ENCODE measurements around the gene VSIR. TPM values are rescaled to one million over a fixed set of nuclear protein-coding genes. Genes with fewer than 3 reads are reported as not detected.

Gene VSIR
- total RNA-seq, 1 donor from 2014 or later: 125 TPM

GRCh38 chr10:71812016-71812912, 38.9 kb upstream of the VSIR start:
- H3K36me3 Mint-ChIP-seq (ENCODE audit: low read depth): peaks cover 11% of the 10 kb centered on the region
- intact Hi-C loops (cut with micrococcal nuclease): loop anchor here (1.0 to 5.0 kb wide), 4 partner anchors 40 to 500 kb away; partner anchors contain the start of gene VSIR
- H3K27me3 Mint-ChIP-seq: no peaks in the 10 kb centered on the region
- no peaks in the 10 kb centered on the region for H3K9me3 Mint-ChIP-seq
- H3K27ac Mint-ChIP-seq: peak overlapping the region; percentile 11
- DNase-seq: peak; percentile 92
- H3K4me3 Mint-ChIP-seq: no peak overlapping the region
- peaks cover 2% of the 10 kb centered on the region for H3K4me1 Mint-ChIP-seq

GRCh38 chr10:71811351-71811750, 38.0 kb upstream of the VSIR start:
- Mint-ChIP-seq H3K27me3 (no peaks in the 10 kb centered on the region), H3K4me1 (peaks cover 2% of the 10 kb centered on the region), H3K36me3 (ENCODE audit: low read depth) (peaks cover 3% of the 10 kb centered on the region), H3K9me3 (no peaks in the 10 kb centered on the region), H3K27ac (no peak overlapping the region), H3K4me3 (no peak overlapping the region)
- intact Hi-C loops (cut with micrococcal nuclease): loop anchor here (5.0 kb wide), 3 partner anchors 39 to 499 kb away; partner anchors contain the start of gene VSIR
- DNase-seq: no peak

DNA sequence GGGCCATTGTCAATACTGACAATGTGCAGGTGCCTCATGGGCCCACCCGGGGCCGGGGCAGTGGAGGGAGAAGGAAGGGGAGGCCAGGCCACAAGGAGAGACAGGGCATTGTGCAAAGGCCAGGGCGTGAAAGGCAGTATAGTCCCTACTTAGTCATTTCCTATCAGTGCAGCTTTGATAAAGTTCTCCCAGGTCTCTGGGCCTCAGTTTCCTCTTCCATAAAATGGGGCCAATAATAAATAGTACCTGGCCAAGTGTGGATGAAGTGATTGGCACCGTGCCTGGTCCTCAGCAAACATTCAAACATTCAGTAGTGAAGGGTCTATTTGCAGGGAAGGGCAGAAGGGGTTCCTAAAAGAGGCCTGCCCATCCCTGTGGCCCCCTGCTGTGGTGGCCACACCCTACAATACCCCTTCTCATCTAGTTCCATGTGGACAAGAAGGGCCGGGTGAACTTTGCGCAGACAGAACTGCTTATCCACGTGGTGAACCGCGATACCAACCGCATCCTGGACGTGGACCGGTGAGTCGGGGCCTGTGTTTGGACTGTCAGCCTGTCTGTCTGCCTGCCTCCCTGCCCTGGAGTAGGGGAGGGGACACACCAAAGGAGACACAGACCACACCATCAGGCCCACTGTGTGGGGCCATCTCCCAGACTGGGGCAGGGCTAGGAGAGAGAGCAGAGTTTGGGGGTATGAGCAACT, 36.9 kb upstream of the VSIR start:
- Mint-ChIP-seq H3K36me3 (ENCODE audit: low read depth) (no peaks in the 10 kb centered on the region), H3K4me1 (peaks cover 5% of the 10 kb centered on the region), H3K4me3 (no peak overlapping the region), H3K27ac (no peak overlapping the region), H3K27me3 (peaks cover 2% of the 10 kb centered on the region), H3K9me3 (no peaks in the 10 kb centered on the region)
- intact Hi-C loops (cut with micrococcal nuclease): loop anchor here (5.0 kb wide), 3 partner anchors 38 to 498 kb away; partner anchors contain the start of gene VSIR
- DNase-seq: no peak

DNA sequence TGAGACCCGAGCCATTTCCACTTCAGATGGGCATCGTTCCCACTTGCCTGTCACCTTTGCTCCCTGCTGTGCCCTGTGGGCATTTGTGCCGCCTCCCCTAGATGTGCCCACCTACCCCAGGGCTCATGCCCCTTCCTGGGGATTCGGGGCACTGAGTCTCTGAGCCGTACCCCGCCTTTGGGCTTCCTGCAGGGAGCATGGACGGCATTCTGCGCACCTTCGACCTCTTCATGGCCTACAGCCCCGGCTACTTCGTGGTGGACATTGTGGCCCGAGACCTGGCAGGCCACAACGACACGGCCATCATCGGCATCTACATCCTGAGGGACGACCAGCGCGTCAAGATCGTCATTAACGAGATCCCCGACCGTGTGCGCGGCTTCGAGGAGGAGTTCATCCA, 36.3 kb upstream of the VSIR start:
- no peak for DNase-seq
- H3K27ac Mint-ChIP-seq: no peak overlapping the region
- peaks cover 5% of the 10 kb centered on the region for H3K4me1 Mint-ChIP-seq
- no peaks in the 10 kb centered on the region for H3K9me3 Mint-ChIP-seq
- intact Hi-C loops (cut with micrococcal nuclease): loop anchor here (5.0 kb wide), 3 partner anchors 37 to 497 kb away; partner anchors contain the start of gene VSIR
- H3K4me3 Mint-ChIP-seq: no peak overlapping the region
- no peaks in the 10 kb centered on the region for H3K36me3 Mint-ChIP-seq (ENCODE audit: low read depth)
- H3K27me3 Mint-ChIP-seq: peaks cover 3% of the 10 kb centered on the region

DNA sequence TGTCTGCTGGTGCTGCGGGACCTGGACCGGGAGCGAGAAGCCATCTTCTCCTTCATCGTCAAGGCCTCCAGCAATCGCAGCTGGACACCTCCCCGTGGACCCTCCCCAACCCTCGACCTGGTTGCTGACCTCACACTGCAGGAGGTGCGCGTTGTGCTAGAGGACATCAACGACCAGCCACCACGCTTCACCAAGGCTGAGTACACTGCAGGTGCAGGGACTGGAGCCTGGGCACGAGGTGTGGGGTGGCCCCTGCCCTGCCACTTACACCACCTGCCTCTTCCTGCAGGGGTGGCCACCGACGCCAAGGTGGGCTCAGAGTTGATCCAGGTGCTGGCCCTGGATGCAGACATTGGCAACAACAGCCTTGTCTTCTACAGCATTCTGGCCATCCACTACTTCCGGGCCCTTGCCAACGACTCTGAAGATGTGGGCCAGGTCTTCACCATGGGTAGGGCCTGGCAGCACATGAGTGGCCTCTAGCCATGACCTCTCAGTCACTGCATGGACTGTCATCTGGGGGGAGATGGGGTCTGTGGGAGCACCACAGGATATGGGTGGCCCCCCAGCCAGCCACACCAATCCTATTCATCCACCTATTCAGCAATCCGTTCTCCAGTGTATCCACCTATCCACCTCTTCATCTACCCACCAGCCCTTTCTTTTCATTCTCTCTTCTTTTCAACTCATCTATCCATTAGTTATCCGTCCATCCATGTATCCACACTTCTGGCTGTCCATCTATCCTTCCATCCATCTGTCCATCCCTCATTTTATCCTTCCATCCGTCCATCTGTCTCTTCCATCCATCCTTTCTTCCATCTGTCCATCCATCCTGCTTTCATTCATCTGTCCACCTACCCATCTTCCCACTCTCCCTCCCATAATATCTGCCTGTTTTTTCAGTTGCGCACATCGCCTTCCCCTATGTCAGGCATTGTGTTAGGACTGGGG, 34.5 kb upstream of the VSIR start:
- intact Hi-C loops (cut with micrococcal nuclease): no loop called here
- peaks cover 3% of the 10 kb centered on the region for H3K27me3 Mint-ChIP-seq
- no peak overlapping the region for H3K27ac Mint-ChIP-seq
- peaks cover 5% of the 10 kb centered on the region for H3K4me1 Mint-ChIP-seq
- DNase-seq: no peak
- no peaks in the 10 kb centered on the region for H3K36me3 Mint-ChIP-seq (ENCODE audit: low read depth)
- H3K4me3 Mint-ChIP-seq: no peak overlapping the region
- no peaks in the 10 kb centered on the region for H3K9me3 Mint-ChIP-seq

DNA sequence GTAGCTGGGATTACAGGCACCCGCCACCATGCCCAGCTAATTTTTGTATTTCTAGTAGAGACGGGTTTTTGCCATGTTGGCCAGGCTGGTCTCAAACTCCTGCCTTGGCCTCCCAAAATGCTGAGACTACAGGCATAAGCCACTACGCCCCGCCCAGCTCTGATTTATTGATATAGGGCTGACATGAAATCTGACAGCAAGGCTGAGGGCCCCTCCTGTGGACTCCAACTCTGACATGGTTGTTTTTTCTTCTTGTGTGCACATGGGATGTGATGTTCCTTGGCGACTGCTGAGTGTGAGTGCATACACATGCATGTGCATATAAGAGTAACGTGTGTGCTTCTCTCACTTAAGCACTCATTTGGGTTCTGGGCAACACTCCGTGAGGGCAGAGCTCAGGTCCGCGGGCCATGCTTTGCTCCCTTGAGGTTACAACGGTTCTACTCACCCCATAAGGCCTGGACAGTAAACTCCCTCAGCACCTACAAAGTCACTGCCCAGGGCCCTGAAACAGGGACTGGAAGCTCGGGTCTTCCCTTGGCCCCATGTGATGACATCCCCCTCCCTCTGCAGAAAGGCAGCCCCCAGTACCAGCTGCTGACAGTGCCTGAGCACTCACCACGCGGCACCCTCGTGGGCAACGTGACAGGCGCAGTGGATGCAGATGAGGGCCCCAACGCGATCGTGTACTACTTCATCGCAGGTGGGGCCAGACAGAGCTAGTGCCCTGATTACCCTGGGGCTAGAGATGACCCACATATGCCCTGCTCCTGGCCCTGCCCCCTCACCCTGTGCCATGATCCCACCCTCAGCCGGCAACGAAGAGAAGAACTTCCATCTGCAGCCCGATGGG, 33.6 kb upstream of the VSIR start:
- no peak for DNase-seq
- H3K27me3 Mint-ChIP-seq: peaks cover 3% of the 10 kb centered on the region
- H3K4me3 Mint-ChIP-seq: no peak overlapping the region
- H3K4me1 Mint-ChIP-seq: peaks cover 3% of the 10 kb centered on the region
- no peaks in the 10 kb centered on the region for H3K36me3 Mint-ChIP-seq (ENCODE audit: low read depth)
- H3K9me3 Mint-ChIP-seq: no peaks in the 10 kb centered on the region
- intact Hi-C loops (cut with micrococcal nuclease): no loop called here
- no peak overlapping the region for H3K27ac Mint-ChIP-seq

DNA sequence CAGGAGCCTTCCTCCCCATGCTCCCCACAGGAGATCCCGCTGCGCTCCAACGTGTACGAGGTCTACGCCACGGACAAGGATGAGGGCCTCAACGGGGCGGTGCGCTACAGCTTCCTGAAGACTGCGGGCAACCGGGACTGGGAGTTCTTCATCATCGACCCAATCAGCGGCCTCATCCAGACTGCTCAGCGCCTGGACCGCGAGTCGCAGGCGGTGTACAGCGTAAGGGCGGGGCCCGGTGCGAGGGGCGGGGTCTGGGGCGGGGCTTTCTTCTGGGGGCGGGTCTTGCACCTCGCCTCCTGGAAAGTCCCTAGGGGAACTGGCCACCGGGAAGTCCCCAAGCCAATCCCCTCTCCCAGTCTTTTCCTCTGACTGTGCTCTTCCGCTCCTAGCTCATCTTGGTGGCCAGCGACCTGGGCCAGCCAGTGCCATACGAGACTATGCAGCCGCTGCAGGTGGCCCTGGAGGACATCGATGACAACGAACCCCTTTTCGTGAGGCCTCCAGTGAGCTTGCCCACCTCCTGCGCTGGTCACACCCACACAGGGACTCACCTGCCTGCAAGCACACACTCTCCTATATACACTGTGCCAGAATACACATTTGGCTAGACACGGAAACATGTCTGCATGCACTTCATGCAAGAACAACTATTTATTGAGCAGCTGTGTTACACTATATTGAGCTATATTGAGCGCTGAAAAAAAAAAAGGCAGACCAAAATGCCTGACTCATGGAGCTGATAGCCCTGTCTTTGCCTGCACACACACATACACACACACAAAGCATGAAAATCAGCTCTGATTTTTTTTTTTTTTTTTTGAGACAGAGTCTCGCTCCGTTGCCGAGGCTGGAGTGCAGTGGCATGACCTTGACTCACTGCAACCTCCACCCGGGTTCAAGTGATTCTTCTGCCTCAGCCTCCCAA, 32.7 kb upstream of the VSIR start:
- Mint-ChIP-seq H3K27me3 (peaks cover 3% of the 10 kb centered on the region), H3K4me3 (no peak overlapping the region), H3K27ac (no peak overlapping the region), H3K9me3 (no peaks in the 10 kb centered on the region), H3K4me1 (peaks cover 3% of the 10 kb centered on the region), H3K36me3 (ENCODE audit: low read depth) (no peaks in the 10 kb centered on the region)
- DNase-seq: no peak
- intact Hi-C loops (cut with micrococcal nuclease): no loop called here

DNA sequence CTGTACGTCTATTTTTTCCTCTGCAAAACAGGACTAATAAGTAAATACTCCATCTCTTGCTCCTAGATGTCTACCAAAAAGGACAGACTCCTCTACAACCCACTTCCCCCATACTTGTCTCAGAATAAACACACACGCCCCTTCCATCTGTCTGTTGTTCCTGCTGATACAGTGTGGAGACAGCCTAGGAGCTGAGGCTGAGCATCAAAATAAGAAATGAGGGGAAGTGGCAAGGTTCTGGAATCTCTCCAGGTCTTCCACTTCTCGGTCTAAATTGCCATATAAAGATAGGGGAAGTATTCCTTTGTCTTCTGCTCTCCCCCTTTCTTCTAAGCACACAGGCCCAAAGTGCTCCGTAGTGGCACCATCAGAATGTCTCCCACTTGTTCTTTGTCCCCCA, 30.8 kb upstream of the VSIR start:
- H3K4me3 Mint-ChIP-seq: no peak overlapping the region

DNA sequence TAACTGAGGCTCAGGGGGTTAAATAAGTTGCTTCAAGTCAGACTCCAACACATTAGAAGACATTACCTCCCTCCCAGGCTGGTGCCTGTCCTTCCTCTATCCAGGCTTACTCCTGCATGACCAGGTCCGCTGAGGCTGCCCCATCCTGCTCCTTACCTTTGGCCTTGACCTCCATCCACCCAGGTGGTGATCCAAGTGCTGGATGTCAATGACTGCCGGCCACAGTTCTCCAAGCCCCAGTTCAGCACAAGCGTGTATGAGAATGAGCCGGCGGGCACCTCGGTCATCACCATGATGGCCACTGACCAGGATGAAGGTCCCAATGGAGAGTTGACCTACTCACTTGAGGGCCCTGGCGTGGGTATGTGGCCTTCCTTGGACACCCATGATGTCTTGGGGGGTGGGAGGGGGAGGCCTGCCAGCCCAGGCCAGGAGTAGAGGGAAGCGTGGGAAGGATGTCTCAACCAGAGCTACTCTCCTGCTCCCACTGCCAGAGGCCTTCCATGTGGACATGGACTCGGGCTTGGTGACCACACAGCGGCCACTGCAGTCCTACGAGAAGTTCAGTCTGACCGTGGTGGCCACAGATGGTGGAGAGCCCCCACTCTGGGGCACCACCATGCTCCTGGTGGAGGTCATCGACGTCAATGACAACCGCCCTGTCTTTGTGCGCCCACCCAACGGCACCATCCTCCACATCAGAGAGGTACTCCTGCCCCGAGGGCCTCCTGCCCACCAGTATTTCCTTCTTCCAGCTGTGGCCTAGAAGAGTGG, 29.6 kb upstream of the VSIR start:
- Mint-ChIP-seq H3K27me3 (peaks cover 3% of the 10 kb centered on the region), H3K27ac (no peak overlapping the region), H3K4me3 (no peak overlapping the region), H3K9me3 (no peaks in the 10 kb centered on the region), H3K36me3 (ENCODE audit: low read depth) (no peaks in the 10 kb centered on the region), H3K4me1 (peaks cover 3% of the 10 kb centered on the region)
- intact Hi-C loops (cut with micrococcal nuclease): no loop called here
- DNase-seq: no peak

More for the DNA sequence above, 30.8 kb upstream of the VSIR start:
- H3K27ac Mint-ChIP-seq: no peak overlapping the region
- peaks cover 3% of the 10 kb centered on the region for H3K27me3 Mint-ChIP-seq
- intact Hi-C loops (cut with micrococcal nuclease): no loop called here
- no peak for DNase-seq
- H3K4me1 Mint-ChIP-seq: peaks cover 3% of the 10 kb centered on the region
- H3K9me3 Mint-ChIP-seq: no peaks in the 10 kb centered on the region
- H3K36me3 Mint-ChIP-seq (ENCODE audit: low read depth): no peaks in the 10 kb centered on the region

- peaks cover 3% of the 10 kb centered on the region for H3K27me3 Mint-ChIP-seq
- H3K4me1 Mint-ChIP-seq: peaks cover 9% of the 10 kb centered on the region
- no peaks in the 10 kb centered on the region for H3K9me3 Mint-ChIP-seq
Observed at GRCh38 chr10:71802235-71802634, 28.9 kb upstream of the VSIR start.

GRCh38 chr10:71801361-71801760, 28.0 kb upstream of the VSIR start:
- Mint-ChIP-seq H3K36me3 (ENCODE audit: low read depth) (no peaks in the 10 kb centered on the region), H3K4me3 (no peak overlapping the region), H3K27me3 (peaks cover 3% of the 10 kb centered on the region), H3K27ac (no peak overlapping the region), H3K9me3 (peaks cover 3% of the 10 kb centered on the region), H3K4me1 (peaks cover 12% of the 10 kb centered on the region)
- intact Hi-C loops (cut with micrococcal nuclease): no loop called here
- DNase-seq: no peak

More at GRCh38 chr10:71802235-71802634, 28.9 kb upstream of the VSIR start:
- H3K36me3 Mint-ChIP-seq (ENCODE audit: low read depth): no peaks in the 10 kb centered on the region
- H3K27ac Mint-ChIP-seq: no peak overlapping the region
- no peak for DNase-seq
- no peak overlapping the region for H3K4me3 Mint-ChIP-seq
- intact Hi-C loops (cut with micrococcal nuclease): no loop called here
